Measurements from ENCODE around the gene TMEM50A.
"Not testable (repeated sequence)": the region's sequence is repeated elsewhere in the genome, so short reads cannot be mapped to it uniquely, and the experiment has no call there.

The TMEM50A gene

DNA sequence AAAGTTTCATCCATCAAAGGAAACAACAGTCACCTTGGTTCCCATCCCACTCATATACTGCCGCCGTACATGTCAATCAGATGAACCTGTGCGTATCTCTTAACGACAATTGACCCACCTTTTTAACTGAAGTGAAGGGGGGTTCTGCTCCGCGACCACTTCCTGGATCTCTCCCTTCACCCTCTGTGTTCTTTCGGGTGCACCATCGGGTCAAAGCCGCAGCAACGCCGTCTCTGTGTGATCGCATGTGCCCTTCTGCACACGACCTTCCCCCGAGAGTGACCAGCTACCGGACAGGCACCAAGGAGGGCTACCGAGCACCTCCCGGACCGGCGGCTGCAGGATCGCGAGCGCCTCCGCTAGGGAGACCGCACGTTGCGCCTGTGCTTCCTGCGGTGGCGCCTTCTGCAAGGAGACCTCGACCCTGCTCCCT, 1.2 kb upstream of the TMEM50A start:
- peak; percentile 12 for DNase-seq (ENCODE audit: low read depth, low spot score)

DNA sequence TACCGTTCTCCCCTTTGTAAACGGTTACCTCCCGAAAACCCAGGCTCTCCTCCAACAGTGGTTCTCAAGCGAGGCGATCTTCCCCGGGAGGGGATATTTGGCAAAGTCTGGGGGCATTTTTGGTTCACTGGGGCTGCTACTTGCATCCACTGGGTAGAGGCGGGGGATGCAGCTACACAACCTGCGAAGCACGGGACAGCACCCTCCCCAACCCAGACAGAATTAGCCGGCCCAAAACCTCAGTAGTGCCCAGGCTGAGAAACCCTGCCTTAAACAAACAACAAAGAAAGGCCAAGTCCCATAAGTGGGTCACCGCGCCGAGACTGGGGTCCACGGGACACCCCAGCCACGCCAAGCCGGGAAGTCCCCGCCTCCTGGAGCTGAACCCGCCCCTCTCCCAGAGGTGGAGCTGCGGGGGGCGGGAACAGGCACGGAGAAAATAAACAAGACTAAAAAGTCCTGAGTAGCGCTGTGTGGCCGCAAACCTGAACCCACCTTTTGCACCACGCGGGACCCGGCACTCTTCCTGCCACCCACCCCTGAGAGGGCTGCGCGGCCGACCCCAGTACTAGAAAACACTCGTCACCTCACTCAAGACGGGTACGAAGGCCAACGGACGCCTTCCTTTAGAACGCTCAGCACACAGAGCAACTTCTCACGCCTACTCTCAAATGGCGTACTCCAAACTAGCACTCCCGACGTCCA, 499 bp upstream of the TMEM50A start:
- DNase-seq (ENCODE audit: low read depth, low spot score), result peak; percentile 20

DNA sequence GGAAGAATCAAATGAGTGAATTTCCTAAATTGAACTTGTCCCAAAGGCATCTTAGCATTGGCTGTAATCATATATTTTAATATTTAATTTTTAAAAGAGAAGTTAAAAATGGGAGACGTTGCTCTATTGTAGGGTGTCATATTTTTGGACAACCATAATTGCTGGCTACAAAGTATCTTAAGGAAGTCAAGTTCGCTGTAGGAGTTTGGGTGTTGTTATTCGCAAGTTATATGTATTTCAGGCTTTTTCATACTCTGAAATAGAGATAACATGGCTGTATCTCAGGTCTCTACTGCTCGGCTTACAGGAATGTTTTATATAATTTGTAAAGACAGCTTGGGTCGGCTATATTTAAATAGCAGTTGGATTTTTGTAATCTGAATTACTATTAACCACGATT, 852 bp downstream of the TMEM50A start:
- peak; percentile 13 for DNase-seq (ENCODE audit: low read depth, low spot score)

DNA sequence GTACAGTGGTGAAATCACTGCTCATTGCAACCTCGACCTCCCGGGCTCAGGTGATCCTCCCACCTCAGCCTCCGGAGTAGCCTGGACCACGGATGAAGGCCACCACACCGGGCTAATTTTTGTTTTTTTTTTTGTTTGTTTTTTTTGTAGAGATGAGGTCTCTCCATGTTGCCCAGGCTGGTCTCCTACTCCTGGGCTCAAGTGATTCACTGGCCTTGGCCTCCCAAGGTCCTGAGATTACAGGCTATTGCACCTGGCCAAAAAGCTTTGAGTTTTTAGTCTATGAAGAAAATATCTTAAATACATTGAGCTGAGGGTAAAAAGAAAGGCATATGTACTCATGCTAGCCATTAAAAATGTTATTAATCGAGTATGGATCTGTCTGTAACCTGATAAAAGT, 3.6 kb downstream of the TMEM50A start:
- no peak for DNase-seq (ENCODE audit: low read depth, low spot score)

DNA sequence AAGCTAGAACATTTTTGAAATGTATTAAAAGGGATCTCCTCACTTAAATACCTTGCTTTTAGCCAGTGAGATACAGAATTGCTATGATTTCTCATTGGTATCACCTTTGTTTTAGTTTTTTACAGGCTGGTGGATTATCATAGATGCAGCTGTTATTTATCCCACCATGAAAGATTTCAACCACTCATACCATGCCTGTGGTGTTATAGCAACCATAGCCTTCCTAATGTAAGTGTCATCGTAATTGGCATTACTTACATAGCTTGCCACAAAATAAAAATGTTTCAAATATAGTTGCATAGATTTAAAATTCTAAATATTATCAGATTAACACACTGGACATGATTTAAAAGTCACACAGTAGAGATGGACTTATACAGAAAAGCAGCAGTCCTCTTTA, 4.7 kb downstream of the TMEM50A start:
- no peak for DNase-seq (ENCODE audit: low read depth, low spot score)

DNA sequence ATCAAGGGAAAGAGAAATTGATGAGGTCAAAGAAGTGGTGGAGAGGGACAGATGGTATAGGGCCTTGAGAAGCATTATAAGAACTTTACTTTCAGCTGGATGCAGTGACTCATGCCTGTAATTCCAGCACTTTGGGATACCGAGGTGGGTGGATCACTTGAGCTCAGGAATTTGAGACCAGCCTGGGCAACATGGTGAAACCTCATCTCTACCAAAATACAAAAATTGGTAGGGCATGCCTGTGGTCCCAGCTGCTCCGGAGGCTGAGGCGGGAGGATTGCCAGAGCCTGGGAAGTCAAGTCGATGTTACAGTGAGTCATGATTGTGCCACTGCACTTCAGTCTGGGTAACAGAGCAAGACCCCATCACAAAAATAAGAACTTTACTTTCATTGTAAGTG, 5.7 kb downstream of the TMEM50A start:
- DNase-seq (ENCODE audit: low read depth, low spot score), result peak; percentile 90

DNA sequence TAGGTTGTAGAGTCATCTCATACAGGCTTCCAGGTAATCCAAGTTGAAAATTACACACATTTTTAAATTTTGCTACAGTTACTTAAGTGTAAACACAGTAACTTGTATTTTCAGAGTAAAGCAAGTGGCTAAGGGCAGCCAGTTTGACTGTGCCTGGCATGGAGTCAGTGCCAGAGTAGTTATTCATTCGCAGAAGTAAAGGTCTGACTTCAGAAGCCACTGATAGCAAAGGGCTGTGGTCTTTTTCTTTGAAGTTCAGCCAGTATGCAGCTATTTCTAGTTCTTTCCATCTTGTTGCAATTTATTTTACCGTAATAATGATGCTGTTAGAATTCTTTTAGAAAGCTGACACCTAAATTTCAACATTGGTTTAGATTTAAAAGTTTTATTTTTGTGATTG, 9.4 kb downstream of the TMEM50A start:
- DNase-seq (ENCODE audit: low read depth, low spot score), result peak; percentile 40

DNA sequence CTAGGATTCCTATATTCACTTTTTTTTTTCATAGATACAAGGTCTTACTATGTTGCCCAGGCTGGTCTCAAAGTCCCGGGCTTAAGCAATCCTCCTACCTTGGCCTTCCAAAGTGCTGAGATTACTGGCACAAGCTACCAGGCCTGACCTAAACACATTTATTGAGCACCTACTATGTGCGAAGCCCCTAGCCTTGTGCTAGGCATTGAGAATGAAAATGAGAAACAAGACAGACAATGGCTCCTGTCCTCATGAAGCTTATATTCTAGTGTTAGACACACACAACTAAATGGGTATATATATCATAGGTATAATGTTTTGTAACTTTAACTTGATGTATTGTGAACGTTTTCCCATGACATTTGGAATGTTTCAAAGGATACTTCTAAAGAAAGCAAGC, 11.5 kb downstream of the TMEM50A start:
- DNase-seq (ENCODE audit: low read depth, low spot score), result no peak

- no peak for DNase-seq (ENCODE audit: low read depth, low spot score)
Observed at GRCh38 chr1:25355841-25356395, 17.8 kb downstream of the TMEM50A start.

DNA sequence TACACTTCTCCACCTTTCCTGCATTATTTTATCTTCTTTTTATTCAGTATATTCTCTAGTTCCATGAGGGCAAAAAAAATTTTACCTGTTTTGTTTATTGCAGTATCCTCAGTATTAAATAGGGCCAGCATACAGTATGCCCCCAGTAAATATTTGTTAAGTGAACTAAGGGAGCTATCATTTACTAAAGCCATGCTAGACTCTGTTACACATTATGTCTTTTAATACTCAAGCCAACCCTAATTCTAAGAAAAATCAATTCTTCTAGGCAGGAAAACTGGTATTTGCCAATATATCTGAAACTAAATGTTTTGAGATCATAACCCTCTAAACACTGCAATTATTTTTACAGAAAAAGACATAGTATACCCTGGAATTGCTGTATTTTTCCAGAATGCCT, 18.3 kb downstream of the TMEM50A start:
- no peak for DNase-seq (ENCODE audit: low read depth, low spot score)

DNA sequence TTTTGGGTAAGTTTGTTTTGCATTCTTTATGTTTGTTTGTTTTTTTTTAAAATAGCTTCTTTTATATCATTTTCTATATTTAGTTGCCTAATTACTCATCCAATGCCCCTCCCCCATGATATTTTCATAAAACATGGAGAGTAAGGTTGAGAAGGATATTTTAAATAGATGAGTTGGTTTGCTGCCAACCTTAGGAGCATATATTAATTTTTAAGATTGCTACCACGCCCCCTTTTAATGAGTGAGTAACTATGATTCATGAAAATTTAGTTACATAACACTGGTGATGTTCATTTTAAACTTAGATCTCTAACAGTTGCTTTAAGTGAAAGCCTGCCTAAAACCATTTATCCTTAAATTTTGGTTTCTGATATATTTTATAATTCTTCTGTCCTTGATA, 18.7 kb downstream of the TMEM50A start:
- DNase-seq (ENCODE audit: low read depth, low spot score), result no peak

GRCh38 chr1:25360596-25361581, 22.8 kb downstream of the TMEM50A start:
- peak; percentile 73 for DNase-seq (ENCODE audit: low read depth, low spot score)

DNA sequence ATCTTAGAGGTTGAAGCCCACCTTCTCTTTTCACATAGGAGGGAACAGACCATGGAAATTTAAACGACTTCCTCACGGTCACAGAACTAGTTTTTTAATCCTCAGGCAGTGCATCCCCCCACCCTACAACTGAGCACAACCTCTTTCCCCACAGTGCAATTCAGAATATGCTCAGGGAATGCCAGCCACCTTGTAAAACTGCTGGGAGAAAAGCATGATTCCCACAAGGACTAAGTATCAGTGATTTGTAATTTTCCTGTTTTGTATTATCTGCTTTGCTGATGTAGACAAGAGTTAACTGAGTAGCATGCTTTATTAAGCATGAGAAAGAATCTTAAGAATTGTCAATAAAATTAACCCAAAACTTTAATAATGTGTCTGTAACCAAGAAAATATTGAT, 23.8 kb downstream of the TMEM50A start:
- no peak for DNase-seq (ENCODE audit: low read depth, low spot score)

DNA sequence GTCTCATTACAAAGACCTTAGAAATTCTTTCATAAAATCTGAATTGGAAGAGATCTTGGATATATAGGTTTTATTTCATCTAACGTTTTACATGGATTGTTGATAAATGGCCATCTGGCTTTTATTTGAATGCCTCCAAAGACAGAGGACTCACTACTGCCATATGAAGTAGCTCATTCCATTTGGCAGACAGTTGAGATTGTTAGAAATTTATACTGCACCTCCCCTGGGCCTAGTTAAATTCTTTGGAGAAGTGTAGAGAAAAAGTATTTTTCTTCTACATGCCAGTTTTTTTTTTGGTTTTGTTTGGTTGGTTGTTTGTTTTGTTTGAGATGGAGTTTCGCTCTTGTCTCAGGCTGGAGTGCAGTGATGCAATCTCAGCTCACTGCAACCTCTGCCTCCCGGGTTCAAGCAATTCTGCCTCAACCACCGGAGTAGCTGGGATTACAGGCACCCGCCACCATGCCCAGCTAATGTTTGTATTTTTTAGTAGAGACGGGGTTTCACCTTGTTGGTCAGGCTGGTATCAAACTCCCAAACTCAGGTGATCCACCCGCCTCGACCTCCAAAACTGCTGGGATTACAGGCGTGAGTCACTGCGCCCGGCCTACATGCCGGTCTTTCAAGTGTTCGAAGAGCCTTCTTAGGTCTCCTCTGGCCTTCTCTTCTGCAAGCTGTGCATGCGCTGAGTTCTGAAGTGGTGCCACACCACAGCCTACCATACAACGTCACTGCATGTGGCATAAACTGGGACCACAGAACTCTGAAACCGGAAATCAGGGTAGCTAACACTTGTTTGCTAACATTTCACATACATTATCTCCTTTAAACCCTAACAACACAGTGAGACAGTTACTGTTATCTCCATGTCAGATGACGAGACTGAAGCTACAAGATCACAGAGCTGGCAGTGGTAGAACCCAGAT, 24.8 kb downstream of the TMEM50A start:
- not testable (repeated sequence) for DNase-seq (ENCODE audit: low read depth, low spot score)

GRCh38 chr1:25369241-25369640, 31.1 kb downstream of the TMEM50A start:
- no peak for DNase-seq (ENCODE audit: low read depth, low spot score)

GRCh38 chr1:25369691-25370271, 31.6 kb downstream of the TMEM50A start:
- not testable (repeated sequence) for DNase-seq (ENCODE audit: low read depth, low spot score)

- peak; percentile 39 for DNase-seq (ENCODE audit: low read depth, low spot score)
Observed at GRCh38 chr1:25371757-25372156, 33.6 kb downstream of the TMEM50A start.

DNA sequence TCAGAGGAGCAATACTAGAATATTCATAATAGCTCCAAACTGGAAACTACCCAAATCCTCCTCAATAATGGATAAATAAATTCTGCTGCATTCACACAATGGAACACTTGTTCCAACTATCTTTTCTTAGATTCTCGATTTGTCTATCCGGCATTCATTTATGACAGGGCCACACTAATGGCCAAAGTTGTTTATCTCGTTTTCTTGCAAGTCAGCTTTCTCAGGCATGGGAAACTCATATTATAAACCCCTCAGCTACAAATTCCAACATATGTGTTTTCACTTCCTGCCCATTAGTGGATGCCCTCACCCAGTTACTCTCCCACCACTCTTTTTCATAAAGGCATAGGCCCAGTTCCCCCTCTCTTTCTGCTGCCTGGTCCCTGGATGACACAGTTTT, 40.2 kb downstream of the TMEM50A start:
- DNase-seq (ENCODE audit: low read depth, low spot score), result not testable (repeated sequence)

DNA sequence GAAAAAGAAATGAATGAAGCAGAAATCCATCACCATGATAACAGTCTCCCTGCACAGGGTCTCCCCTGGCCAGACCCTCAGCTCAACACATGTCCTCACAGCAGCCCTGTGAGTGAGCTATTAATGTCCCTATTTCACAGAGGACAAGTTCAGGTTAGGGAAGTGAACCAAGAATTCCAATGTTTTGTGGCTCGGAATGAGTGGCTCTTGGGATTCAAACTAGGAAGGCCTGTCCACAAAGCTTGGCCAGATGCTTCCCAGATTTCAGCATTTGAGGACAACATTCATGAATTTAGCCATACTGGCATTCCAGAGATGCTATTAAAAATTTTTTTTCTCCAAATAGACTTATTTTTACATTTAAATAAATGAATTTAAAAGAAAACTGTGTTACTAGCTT, 44.4 kb downstream of the TMEM50A start:
- DNase-seq (ENCODE audit: low read depth, low spot score), result not testable (repeated sequence)

GRCh38 chr1:25383090-25383489, 45.0 kb downstream of the TMEM50A start:
- not testable (repeated sequence) for DNase-seq (ENCODE audit: low read depth, low spot score)

DNA sequence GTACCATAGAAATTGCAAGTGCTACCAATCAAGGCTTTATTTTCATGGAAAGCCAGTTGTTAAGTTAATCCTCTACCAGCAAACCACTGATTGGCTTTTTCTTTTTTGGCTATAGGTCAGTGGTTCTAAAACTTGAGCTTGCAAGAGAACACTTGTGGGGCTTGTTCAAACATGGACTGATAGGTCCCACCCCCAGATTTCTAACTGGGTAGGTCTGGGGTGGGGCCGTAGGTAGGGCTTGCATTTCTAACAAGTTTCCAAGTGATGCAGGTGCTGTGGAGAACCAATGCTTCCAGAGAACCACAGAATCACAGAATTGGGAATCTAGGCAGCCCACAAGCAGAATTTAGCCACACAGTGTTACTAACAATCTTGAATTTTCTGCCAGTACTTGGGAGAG, 45.7 kb downstream of the TMEM50A start:
- not testable (repeated sequence) for DNase-seq (ENCODE audit: low read depth, low spot score)

Data from astrocyte of the hippocampus (primary cell).